Nucleus accumbens (tissue), 56 donors: ENCODE measurements around the gene CSTPP1.

Experiments
- DNase-seq, 56 donors: peaks; one replicate each; lab custom pipeline; 2025; lab: John Stamatoyannopoulos, UW

CSTPP1 gene

GRCh38 chr11:47118958-47119688, 182.6 kb downstream of the CSTPP1 start:
- peak in 42 of 56 donors; percentile 19 to 91 (median 66) for DNase-seq

GRCh38 chr11:47121056-47121455, 184.5 kb downstream of the CSTPP1 start:
- DNase-seq: no peak

- no peak for DNase-seq
These were observed 185.2 kb downstream of the CSTPP1 start for GRCh38 chr11:47121731-47122130.

GRCh38 chr11:47123094-47123493, 186.5 kb downstream of the CSTPP1 start:
- no peak for DNase-seq

- DNase-seq: no peak
These were observed 188.1 kb downstream of the CSTPP1 start for GRCh38 chr11:47124675-47125074.

GRCh38 chr11:47125083-47125482, 188.5 kb downstream of the CSTPP1 start:
- no peak for DNase-seq

GRCh38 chr11:47127213-47127612, 190.7 kb downstream of the CSTPP1 start:
- DNase-seq: peak in 2 of 56 donors; percentile 24 to 29

GRCh38 chr11:47130543-47130942, 194.0 kb downstream of the CSTPP1 start:
- DNase-seq: no peak

- DNase-seq: no peak
These were observed 194.6 kb downstream of the CSTPP1 start for GRCh38 chr11:47131136-47131535.

GRCh38 chr11:47132490-47132889, 195.9 kb downstream of the CSTPP1 start:
- DNase-seq: no peak

- DNase-seq: no peak
These were observed 196.4 kb downstream of the CSTPP1 start for GRCh38 chr11:47132981-47133380.

GRCh38 chr11:47136327-47136726, 199.8 kb downstream of the CSTPP1 start:
- no peak for DNase-seq

GRCh38 chr11:47136921-47137320, 200.4 kb downstream of the CSTPP1 start:
- DNase-seq: no peak

GRCh38 chr11:47137476-47137875, 200.9 kb downstream of the CSTPP1 start:
- no peak for DNase-seq

GRCh38 chr11:47139878-47140277, 203.3 kb downstream of the CSTPP1 start:
- DNase-seq: no peak

- DNase-seq: no peak
These were observed 206.8 kb downstream of the CSTPP1 start for GRCh38 chr11:47143322-47143721.

GRCh38 chr11:47144541-47144940, 208.0 kb downstream of the CSTPP1 start:
- no peak for DNase-seq

- no peak for DNase-seq
These were observed 210.7 kb downstream of the CSTPP1 start for GRCh38 chr11:47147250-47147649.

- no peak for DNase-seq
These were observed 211.1 kb downstream of the CSTPP1 start for GRCh38 chr11:47147681-47148080.

GRCh38 chr11:47148270-47148669, 211.7 kb downstream of the CSTPP1 start:
- DNase-seq: no peak

GRCh38 chr11:47148903-47149531, 212.5 kb downstream of the CSTPP1 start:
- DNase-seq: peak in 18 of 56 donors; percentile 14 to 56 (median 35)

GRCh38 chr11:47149782-47150181, 213.2 kb downstream of the CSTPP1 start:
- DNase-seq: no peak
